ENCODE data around the gene PDE2A.

The PDE2A gene

GRCh38 chr11:72606748-72607468 lies 67.3 kb downstream of the PDE2A start:
- DNase-seq = no peak

DNA sequence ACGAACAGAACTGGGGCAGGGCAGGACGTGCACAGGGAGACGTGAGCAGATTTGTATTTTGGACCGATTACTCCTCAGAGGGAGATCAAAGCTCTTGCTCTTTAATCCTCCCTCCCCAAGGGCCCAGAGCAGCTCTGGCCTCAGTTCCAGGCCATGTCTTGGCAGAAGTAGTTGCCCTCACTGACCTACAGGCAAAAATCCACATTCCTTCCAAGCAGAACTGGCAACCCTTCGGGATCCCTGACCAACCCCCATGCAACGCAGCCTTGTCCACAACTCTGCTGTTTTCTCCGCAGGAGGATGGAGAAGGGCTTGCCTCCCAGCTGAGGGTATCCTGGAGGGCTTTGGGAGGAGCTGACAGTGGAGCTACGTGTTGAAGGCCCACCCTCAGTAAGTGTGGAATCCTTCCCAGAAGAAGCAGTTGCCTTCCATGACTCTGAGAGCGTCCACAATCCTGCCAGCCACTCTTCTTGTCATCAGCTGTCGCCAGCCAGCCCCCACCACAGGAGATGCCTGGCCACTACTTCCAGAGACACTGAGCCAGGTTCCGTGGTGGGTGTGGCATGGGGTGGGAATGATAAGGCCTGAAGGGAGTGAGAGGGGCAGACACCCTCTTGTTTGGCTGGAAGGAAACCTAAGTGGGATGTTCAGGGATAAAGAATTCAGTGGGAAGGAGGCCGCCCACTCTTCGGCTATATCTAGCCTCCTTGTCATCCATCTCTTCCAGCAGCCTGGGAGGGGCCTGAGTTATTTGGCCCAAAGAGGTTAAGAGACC lies 68.1 kb downstream of the PDE2A start:
- DNase-seq = no peak

DNA sequence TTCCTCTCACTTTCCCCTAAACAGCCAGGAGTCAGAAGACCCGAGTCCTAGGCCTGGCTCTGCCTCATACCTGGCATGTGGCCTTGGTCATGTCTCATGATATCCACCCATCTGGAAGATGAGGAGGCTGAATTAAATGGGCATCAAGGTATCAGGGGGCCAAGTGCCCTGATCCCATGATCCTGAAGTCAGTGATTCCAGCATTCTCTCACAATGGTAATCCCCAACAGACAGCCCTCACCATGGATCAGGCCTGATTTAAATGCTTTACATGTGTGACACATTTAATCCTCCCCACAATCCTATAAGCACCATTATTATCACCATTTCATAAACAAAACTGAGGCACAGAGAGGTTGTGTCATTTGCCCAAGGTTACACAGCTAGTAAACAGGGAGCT lies 70.0 kb downstream of the PDE2A start:
- no peak for DNase-seq

DNA sequence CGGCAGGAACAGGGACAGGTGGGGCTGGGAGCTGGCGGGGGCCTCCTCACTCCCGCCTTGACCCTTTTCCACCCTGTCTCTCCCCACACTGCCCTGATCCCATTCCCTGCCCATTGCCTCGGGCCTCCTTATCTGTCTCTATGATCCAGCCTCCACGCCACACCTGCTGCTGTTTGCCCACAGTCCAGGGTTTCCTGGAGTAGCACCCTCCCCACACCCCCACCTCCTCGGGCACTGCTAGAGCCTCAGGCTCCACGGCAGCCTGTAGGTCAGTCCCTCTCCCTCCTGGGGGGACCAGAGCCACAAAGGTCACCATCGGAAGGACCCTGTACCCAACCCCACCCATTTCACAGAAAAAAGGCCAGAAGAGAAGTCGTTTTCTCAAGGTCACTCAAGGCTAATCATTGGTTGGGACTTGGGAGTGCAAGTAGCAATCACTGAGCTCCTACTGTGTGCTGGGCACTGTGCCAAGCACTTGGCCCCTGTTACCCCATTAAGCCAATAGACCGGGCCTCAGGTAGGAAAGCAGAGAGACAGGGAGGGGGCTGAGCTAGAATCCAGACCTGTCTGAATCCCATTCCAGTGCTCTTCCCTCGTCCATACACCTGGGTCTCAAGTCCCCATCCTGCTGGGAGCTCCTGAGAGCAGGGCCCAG lies 71.8 kb downstream of the PDE2A start:
- no peak for DNase-seq

- DNase-seq = no peak
Observed at GRCh38 chr11:72600557-72600956, 73.7 kb downstream of the PDE2A start.

GRCh38 chr11:72599325-72600117 lies 74.7 kb downstream of the PDE2A start:
- no peak for DNase-seq

GRCh38 chr11:72598906-72599305 lies 75.3 kb downstream of the PDE2A start:
- no peak for DNase-seq

GRCh38 chr11:72598466-72598865 lies 75.8 kb downstream of the PDE2A start:
- no peak for DNase-seq

DNA sequence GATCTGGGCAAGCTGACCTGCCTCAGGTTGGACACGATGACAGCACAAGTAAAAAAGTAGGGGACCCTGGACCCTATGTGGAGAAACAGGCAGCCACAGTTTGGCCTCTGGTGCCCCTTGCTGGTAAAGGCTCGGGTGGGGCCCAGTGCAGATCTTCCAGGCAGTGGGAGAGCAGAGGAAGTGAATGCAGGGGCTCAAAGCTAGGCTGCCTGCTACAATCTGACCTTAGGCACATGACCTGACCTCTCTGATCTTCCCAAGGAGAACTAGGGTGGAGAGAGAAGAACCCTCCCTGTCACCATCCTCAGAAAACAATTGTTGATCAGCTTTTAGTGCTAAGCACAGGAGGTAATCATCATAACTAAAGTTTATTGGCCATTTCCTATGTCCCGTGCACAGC lies 76.5 kb downstream of the PDE2A start:
- no peak for DNase-seq

- DNase-seq = no peak
Observed at GRCh38 chr11:72595292-72595684, 78.9 kb downstream of the PDE2A start.

DNA sequence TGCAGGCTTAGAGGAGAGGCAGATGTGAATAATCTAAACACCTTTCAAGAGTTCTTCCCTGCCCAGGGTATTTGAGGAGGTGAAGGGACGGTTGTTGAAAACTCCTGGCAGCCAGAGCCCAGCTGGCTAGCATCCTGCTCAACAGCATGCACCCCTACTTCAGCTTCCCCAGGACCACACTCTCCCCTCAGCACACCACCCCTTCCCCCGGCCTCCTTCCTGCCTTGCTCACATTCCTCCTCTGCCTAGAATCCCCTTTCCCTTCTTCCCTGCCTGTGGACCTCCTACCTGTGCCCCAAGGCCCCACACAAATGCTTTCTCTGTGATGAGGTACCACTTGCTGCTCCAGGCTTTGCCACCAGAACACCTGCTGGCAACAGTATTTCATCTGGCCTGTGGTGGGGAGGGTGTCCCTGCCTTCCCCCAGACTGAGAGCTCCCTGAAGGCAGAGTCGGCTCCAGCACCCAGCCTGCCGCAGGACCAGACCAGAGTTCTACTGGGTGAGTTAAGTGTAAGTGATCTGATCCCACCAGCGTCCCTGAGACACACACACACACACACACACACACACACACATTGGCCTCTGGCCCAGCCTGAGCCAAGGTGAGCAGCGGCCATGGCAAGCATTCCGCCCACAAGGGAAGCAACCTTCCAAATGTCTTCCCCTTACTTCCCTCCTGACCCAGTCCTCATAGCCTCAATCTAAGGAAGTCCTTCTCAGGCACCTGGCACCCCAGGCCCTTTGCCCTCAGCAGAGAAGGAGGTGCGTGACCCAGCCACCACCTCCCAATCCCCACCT lies 79.5 kb downstream of the PDE2A start:
- no peak for DNase-seq

DNA sequence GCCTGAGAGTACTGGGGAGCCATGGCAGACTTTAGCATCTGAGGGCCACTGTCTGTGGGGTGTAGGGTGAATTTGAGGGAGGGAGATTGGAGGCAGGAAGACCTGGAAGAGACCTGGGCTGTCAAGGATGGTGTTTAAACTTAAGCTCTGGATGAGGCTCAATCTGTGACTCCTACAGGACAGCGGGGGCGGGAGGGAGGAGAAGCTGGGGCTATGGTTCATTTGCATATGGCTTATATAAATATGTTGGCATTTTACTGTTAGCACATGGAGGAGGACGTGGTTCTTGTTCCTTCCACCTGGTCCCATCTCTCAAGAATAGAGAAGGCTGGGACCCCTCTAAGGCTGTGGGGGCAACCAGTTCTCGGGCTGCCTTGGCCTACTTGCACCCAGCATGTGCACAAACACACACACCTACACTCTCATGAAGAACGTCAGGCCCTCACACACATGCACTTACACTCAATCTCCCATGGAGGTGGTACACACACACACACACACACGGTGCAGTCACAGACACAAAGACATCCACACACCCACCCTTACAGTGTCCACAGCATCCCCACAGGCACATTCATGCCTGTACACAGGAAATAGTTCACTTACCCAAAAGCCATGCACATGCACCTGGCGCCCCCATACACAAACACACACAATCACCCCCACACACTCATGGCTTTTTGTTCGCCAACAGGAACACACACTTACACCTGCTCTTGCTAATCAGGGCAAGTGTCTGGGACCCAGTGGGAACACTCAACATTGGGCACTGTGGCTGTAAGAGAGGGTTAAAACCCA lies 81.3 kb downstream of the PDE2A start:
- DNase-seq = no peak

GRCh38 chr11:72591785-72592502 lies 82.3 kb downstream of the PDE2A start:
- DNase-seq = peak in 1 of 4 experiments; percentile 53

DNA sequence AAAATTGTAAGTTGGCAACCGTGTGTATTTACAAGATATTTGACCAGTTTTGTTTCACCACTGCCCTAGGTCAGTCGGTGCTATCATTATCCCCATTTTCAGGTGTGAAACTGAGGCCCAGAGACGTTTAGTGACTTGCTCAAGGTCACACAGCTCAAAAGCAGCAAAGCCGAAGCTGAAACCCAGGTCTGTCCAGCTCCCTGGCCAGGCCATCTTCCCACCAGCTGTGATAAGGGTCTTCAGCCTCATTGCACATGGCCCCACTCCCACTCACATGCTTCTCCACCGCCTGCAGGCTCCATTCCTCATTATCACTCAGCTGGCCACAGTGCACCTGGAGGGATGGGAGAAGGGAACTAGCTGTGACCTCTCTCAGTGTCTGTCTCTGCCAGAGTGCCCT lies 83.2 kb downstream of the PDE2A start:
- no peak for DNase-seq

DNA sequence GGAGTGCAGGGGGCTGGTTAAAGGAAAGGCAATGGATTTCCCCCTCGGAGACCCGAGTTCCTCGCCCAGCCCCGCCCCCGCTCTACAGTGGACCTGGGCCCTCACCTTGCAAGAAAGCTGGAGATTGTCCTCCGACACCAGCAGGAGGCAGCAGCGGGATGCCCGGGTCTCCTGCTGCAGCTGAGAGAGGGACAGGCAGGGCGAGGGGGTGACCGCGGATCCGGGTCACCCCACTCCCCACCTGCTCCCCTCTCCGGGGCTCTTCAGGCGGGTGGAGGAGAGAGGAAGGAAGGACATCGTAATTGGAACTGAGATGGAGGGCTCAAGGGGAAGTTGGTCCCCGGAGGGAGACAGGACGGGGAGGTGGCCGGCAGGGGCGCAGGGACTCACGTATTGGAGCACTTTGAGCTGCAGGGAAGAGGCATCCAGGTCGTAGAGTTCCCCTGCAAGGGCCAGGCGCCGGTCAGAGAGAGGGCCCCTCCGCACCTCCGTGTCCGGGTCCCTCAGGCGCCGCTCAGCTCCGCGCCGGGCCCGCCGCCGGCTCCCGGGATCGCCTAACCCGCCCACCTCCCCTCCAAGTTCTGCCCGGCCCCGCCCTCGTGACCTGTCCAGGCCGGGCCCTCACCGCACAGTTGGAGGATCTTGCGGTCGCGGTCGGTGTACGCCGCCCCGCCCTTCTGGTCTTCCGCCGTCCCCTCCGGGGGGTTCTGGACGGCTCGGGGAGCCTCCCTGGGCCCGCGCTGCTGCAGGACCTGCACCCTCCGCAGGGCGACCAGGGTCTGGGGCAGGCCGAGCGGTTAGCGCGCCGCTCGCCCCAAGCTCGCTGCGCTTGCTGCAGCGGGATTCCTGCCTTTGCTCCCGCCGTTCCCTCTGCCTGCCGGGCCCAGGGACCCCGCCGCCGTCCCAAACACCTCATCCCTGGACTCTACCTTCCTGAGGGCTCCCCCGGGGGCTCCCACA lies 84.1 kb downstream of the PDE2A start:
- peak in 2 of 4 experiments; percentile 13 to 49 for DNase-seq

DNA sequence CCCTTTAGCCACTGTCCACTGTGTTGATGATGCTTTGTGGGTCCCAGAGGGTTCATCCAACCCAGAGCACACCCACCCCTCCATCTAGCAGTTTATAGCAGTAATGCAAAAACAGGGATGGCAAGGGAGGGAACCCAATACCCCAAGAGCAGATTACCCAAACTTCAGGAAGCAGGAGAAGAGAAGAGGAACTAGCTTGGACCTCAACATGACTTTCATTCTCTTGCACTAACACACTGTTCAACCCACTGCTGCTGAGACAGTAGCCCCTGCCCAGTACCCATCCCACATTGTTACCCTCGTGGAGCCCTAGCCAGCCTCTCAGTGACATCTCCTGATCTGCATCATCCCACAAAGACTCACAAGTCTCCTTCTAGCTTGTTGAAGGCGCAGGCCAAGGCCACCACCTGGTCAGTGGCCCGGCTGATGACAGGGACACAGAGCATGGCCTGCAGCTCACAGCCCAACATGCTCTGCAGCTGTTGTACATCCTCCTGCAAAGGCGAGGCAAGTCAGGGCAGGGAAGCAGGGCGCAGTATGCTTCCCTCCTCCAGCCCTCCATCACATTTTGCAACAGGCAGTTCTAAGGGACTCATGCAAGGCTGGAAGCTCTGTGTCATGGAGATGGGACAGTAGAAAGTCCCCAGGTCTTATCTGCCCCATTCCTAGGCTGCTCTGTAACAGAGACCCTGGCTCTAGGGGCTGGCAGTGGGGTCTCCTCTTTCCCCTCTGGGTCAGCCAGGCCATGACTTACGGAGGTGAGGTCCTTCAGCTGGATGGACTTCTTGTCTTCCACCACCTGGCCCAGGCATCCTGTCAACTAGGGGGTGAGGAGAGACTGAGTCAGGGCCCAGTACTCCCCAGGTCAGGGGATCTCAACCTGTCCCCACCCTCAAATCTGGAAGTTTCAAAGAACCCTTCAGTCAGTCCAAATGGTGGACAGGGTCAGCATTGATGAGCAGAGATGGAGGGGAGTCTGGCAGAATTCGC lies 85.5 kb downstream of the PDE2A start:
- no peak for DNase-seq

DNA sequence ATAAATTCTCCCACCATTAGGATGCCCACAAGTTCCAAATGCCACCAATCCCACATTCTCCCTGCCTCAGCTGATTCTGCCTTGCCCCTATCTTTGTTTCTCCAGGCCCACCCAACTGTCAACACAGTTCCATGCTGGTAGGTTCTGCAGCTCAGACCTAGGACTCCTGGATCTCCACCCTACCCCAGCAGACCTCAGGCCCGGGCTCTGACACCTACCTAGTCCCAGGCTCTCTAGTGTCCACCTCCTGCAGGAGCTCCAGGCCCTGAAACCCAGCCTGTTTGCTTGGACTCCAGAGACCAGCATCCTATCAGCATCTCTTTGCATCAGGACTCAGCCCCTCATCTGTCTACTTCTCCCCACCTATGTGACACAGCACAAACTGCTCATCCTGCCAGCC lies 86.5 kb downstream of the PDE2A start:
- no peak for DNase-seq

Data from activated naive CD4-positive, alpha-beta T cell (primary cell).